GM12873 (cell line): ENCODE data around the gene ITGB4.

Experiments used
- CTCF ChIP-seq: IDR thresholded peaks from 2 replicates; pipeline ENCODE4 v1.5.1; 2012; ENCODE audit warnings: low read depth, mild to moderate bottlenecking, moderate library complexity, low read length, control low read depth; ENCODE audit not compliant: insufficient read depth; ENCODE audit errors: missing control alignments

The ITGB4 gene

DNA sequence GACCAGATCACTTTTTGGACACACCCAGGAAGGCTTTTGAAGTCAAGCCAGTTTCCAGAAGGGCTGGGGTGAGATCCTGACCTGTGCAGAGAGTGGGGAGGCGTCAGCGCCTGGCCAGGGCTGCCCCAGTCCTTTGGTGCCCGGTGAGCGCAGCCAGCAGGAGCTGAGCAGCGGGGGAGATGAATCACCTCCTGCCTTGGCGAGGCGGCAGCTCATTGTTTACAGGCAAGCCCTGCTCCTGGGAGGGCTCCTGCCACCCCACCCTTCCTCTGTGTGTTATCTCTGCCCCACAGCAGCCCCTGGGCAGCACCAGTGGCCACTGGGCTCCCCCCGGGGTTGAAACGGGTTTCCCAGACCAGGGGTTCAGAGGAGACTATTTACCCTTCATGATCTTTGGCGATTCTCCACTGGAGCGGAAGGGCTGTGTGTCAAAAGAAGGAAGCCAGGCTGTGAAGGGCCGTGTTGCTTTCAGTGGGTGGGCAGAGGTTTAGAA, 14.1 kb upstream of the ITGB4 start:
- no peak for TF ChIP-seq CTCF

DNA sequence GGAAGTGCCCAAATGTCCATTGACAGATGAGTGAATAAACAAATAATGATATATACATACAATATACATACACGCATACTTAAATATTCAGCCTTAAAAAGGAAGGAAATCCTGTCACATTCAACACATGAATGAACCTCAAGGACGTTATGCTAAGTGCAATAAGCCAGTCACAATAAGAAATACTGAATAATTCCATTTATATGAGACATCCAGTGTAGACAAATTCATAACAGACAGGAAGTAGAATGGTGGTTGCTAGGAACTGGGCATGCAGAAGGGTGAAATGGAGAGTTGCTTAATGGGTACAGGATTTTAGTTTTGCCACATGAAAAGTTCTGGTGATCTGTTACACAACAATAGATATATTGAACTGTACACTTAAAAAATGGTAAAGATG, 8.8 kb upstream of the ITGB4 start:
- no peak for TF ChIP-seq CTCF

- no peak for TF ChIP-seq CTCF
Measured at GRCh38 chr17:75719732-75720131, 1.5 kb upstream of the ITGB4 start.

- no peak for TF ChIP-seq CTCF
Measured at GRCh38 chr17:75721463-75722011, 278 bp downstream of the ITGB4 start.

- TF ChIP-seq CTCF, result no peak
Measured at GRCh38 chr17:75722076-75722475, 817 bp downstream of the ITGB4 start.

DNA sequence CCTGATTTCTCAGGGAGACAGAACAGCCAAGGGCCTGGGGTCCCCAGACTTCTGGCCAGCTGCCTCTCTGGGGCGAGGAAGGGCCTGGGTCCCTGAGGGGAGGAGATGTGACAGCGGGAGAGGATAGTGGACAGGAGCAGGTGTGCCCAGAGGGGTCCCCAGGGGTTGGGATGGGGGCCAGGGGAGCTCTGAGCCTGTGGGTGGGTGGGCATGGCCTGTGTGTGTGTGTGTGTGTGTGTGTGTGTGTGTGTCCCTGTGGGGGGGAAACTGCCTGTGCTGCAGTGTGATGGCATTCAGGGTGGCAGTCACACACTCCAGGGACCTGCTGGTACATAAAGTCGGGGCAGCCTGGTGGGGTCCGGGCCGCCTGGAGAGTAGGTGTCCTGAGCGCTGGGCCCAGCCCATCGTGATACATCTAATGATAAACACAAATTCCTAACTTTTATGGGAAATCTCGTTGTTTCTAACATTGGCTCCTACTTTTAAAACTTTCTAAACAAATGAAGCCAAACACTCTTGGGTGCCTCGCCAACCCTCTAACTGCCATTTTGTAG, 1.4 kb downstream of the ITGB4 start:
- no peak for TF ChIP-seq CTCF

DNA sequence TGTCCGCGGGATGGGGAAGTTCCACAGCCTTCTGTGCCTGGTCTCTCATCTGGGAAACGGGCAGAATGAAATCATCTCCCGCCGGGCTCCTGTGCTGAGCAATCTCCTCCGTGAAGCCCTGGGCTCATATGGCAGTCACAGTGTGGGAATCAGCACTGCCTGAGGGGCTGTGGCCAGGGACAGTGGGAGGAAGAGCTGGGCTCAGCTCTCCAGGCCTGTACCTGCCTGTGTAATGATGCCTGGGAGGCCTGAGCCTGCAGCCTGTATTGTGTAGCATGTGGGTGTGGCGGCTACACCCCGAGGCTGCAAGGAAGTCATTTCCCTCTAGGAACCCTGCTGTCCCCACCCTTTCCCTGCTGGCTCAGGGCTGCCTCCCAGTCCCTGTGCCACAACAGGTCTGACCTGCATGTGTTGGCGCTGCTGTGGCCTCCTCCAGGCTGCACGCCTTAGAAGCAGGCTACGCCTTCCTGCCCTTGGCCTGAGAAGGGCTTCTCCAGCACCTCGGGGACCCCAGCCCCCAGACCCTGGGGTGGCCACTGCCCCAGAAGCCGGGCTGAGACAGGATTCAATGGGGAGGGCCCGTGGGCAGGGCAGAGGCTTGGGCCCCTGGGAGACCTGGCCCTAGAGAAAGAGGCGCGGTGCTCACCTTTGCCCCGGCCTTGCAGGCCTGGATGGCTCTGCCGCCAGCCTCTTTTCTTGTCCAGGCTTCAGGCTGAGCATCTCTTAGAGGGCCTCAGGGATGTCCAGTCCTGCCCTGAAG, 2.1 kb downstream of the ITGB4 start:
- no peak for TF ChIP-seq CTCF
